GM12878 (cell line): ENCODE measurements around the gene KHDC1. TPM values are rescaled to one million over a fixed set of nuclear protein-coding genes. Genes with fewer than 3 reads are reported as not detected.
"Not testable (repeated sequence)": the region's sequence is repeated elsewhere in the genome, so short reads cannot be mapped to it uniquely, and the experiment has no call there.

Experiments used
- ATAC-seq: fragments of 200-7000 bp; cut with Tn5 transposase; 3 replicates; pipeline ENCODE4 v1.9.1; 2020; ENCODE audit warnings: mild to moderate bottlenecking, moderate library complexity
- BruUV-seq: library from RNA; stranded (reverse); fragments of 400-500 nt; replicated peaks from 2 replicates; lab custom pipeline; 2021; lab: Mats Ljungman, UMichigan
- CTCF ChIA-PET: fragments of 300-600 bp; sonication (Branson Sonifier 250); formaldehyde crosslinking; extraction: SDS; loops from one replicate; lab custom pipeline; 2021; ENCODE audit warnings: inconsistent platforms; lab: Yijun Ruan, JAX
- POLR2A ChIA-PET: fragments of 350-600 bp; formaldehyde crosslinking; extraction: SDS; loops from one replicate; lab custom pipeline; 2021; ENCODE audit warnings: inconsistent platforms; lab: Charles Lee
- RAD21 ChIA-PET: fragments of 300-600 bp; sonication (Branson Sonifier 250); formaldehyde crosslinking; loops from one replicate; lab custom pipeline; 2023; ENCODE audit warnings: antibody characterized with exemption; ENCODE audit not compliant: unreplicated experiment; lab: Charles Lee
- SMC1A ChIA-PET: fragments of 300-600 bp; sonication (Branson Sonifier 250); formaldehyde crosslinking; loops from one replicate; lab custom pipeline; 2023; ENCODE audit not compliant: unreplicated experiment, uncharacterized antibody; lab: Charles Lee
- DNase-seq: peaks from one replicate; pipeline ENCODE4 v3.0.0-alpha.2; 2011; ENCODE audit warnings: low read depth, low spot score
- FAIRE-seq: peaks from 3 replicates; lab custom pipeline; 2011; peaks lifted over from hg19 to GRCh38; lab: Jason Lieb, UNC
- H2AFZ ChIP-seq: 2 replicates; pipeline ENCODE4 v1.6.0; 2011; ENCODE audit warnings: low read depth, low read length, control low read depth; ENCODE audit not compliant: control insufficient read depth
- H3K27ac ChIP-seq: 2 replicates; pipeline ENCODE4 v1.5.1; 2011; ENCODE audit warnings: control low read depth; ENCODE audit not compliant: control insufficient read depth, insufficient read depth
- H3K27me3 ChIP-seq, 2 experiments: replicated peaks in 1 of 2; 2 replicates each; pipeline versions ENCODE4 v1.6.0 to v1.6.1; 2011; ENCODE audit warnings: low read length in 1 of 2; ENCODE audit not compliant: control insufficient read depth in 2 of 2, insufficient read depth in 2 of 2
- H3K36me3 ChIP-seq, 2 experiments: 2 replicates each; pipeline ENCODE4 v1.5.1; 2011; ENCODE audit warnings: low read length in 1 of 2; ENCODE audit not compliant: control insufficient read depth in 2 of 2, insufficient read depth in 2 of 2
- H3K4me1 ChIP-seq: 2 replicates; pipeline ENCODE4 v1.6.1; 2011; ENCODE audit warnings: mild to moderate bottlenecking, low read length, moderate library complexity, mixed read lengths; ENCODE audit not compliant: control insufficient read depth, insufficient read depth
- H3K4me2 ChIP-seq: 2 replicates; pipeline ENCODE4 v1.6.0; 2011; ENCODE audit warnings: control low read depth; ENCODE audit not compliant: control insufficient read depth, insufficient read depth
- H3K4me3 ChIP-seq: fragments of 200-600 bp; sonication (generic); 2 replicates; pipeline ENCODE4 v1.5.1; 2016
- H3K79me2 ChIP-seq: 2 replicates; pipeline ENCODE4 v1.6.0; 2011; ENCODE audit warnings: low read length; ENCODE audit not compliant: control insufficient read depth, insufficient read depth
- H3K9ac ChIP-seq: 2 replicates; pipeline ENCODE4 v1.8.0; 2011; ENCODE audit warnings: low read length, control low read depth, mixed read lengths; ENCODE audit not compliant: control insufficient read depth, insufficient read depth
- H3K9me3 ChIP-seq: replicated peaks from 3 replicates; pipeline ENCODE4 v1.5.1; 2011; ENCODE audit warnings: mild to moderate bottlenecking, low read length; ENCODE audit not compliant: control insufficient read depth, insufficient read depth
- H4K20me1 ChIP-seq: 2 replicates; pipeline ENCODE4 v1.6.0; 2011; ENCODE audit not compliant: control insufficient read depth, insufficient read depth
- BRCA1 ChIP-seq: IDR thresholded peaks from 2 replicates; pipeline ENCODE4 v1.6.1; 2011; ENCODE audit warnings: low read depth, low read length, improper control_type of control experiment
- JUND ChIP-seq: IDR thresholded peaks from 2 replicates; pipeline ENCODE4 v1.6.1; 2012; ENCODE audit warnings: low read depth, mild to moderate bottlenecking, low read length, improper control_type of control experiment, moderate library complexity
- TARDBP ChIP-seq: IDR thresholded peaks from 2 replicates; pipeline ENCODE4 v1.6.1; 2016; ENCODE audit warnings: borderline replicate concordance
- TCF12 ChIP-seq: IDR thresholded peaks from 2 replicates; pipeline ENCODE4 v1.6.1; 2011; ENCODE audit warnings: low read depth, mild to moderate bottlenecking, low read length
- WRNIP1 ChIP-seq: IDR thresholded peaks from 2 replicates; pipeline ENCODE4 v1.6.1; 2011; ENCODE audit warnings: low read depth, low read length, improper control_type of control experiment, borderline replicate concordance
- ZBTB40 ChIP-seq: fragments of 450-650 bp; IDR thresholded peaks from 2 replicates; pipeline ENCODE4 v1.6.1; 2016; ENCODE audit warnings: mild to moderate bottlenecking, moderate library complexity, borderline replicate concordance
- WGBS: methylation state at CpG from one replicate; pipeline ENCODE4 v1.1.6; 2016; ENCODE audit warnings: low lambda C conversion rate; ENCODE audit not compliant: insufficient replicate concordance, insufficient coverage; ENCODE audit errors: missing lambda C conversion rate; 5-methylcytosine and 5-hydroxymethylcytosine counted together
- in situ Hi-C: fragments of 300-500 bp; cut with MboI; formaldehyde crosslinking; loops from 9 replicates; pipeline ENCODE4 v1.14.3; 2018; ENCODE audit warnings: mixed read lengths
- intact Hi-C: fragments of 100-400 bp; cut with micrococcal nuclease; formaldehyde crosslinking; loops from one replicate; pipeline ENCODE4 v1.14.2; 2022; ENCODE audit not compliant: unreplicated experiment
- polyA plus RNA-seq, 11 experiments: library from polyadenylated mRNA; depleted of rRNA in 4 of 11; unstranded in 6 of 11; stranded (reverse) in 5 of 11; fragments of >200 nt; fragmentation: Nextera tagmentation in 4 of 11; fragmentation: Illumina TruSeq in 1 of 11; extraction: Ambion mirVana in 4 of 11; extraction: Trizol in 1 of 11; gene quantifications; 1 replicate in 1 of 11; 2 replicates in 10 of 11; pipeline versions ENCODE4 v1.2.1 to v1.2.3, GENCODE V29; 2011 to 2016; ENCODE audit warnings: inconsistent platforms in 2 of 11, missing spikeins in 2 of 11, low read depth in 1 of 11
- total RNA-seq, 4 experiments: library from RNA; depleted of rRNA in 3 of 4; stranded (reverse); fragments of >200 nt in 3 of 4; fragmentation: Illumina TruSeq in 1 of 4; extraction: Trizol in 1 of 4; gene quantifications; 2 replicates each; pipeline versions ENCODE4 v1.2.1 to v1.2.3, GENCODE V29; 2013 to 2021
- TF ChIP-seq, protein P1 (sequence below): fragments of 450-650 bp; conservative IDR thresholded peaks from 2 replicates; pipeline ENCODE4 v1.6.1; 2017; ENCODE audit warnings: mild to moderate bottlenecking, moderate library complexity

Gene KHDC1
- total and polyA plus RNA-seq, 10 of the 15 experiments (the other 5 are each of a cell fraction or from before 2014, with no cell fraction given) = 3.3 to 8.7 (median 6.3) TPM

DNA sequence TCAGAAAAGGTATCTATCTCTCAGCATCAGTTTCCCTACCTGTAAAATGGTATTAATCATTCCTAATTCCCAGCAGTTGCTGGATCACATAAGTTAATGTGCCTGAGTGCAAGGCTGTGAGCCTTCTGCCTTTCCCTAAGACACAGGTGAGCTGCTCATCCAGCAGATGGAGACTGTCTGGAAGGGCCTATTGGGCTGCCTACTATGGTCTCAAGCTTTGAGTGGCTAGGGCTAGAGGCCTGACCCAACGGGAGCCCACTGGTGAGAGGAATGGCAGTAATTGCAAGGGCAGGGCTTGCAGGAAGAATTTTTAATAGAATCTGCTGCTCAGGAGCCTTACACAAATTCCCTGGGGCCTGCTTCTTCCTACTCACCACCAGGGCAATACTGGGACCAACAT, 4.3 kb downstream of the KHDC1 start:
- Histone ChIP-seq H2AFZ (no peak overlapping the region), H3K9ac (no peak overlapping the region), H4K20me1 (no peaks in the 10 kb centered on the region), H3K9me3 (no peaks in the 10 kb centered on the region), H3K36me3 (no peaks in the 10 kb centered on the region), H3K4me3 (no peak overlapping the region), H3K27me3 (no peaks in the 10 kb centered on the region), H3K4me2 (no peak overlapping the region), H3K4me1 (peaks cover 5% of the 10 kb centered on the region), H3K27ac (no peak overlapping the region), H3K79me2 (peaks cover 6% of the 10 kb centered on the region)
- in situ Hi-C loops (no loop called here), intact Hi-C loops (no loop called here)
- ChIA-PET CTCF (no interaction called here), SMC1A (interaction anchor here (1.4 kb wide), 1 partner anchor 27 kb away, joined by 3 read pairs; no protein-coding TSS in a partner anchor), POLR2A (interaction anchor here (1.4 kb wide), 1 partner anchor 414 kb away, joined by 4 read pairs; no protein-coding TSS in a partner anchor), RAD21 (no interaction called here)
- no peak for FAIRE-seq
- WGBS = 37% methylated on average over 1 of the region's 1 CpG
- TF ChIP-seq TARDBP (no peak), JUND (no peak), TCF12 (no peak), ZBTB40 (no peak), BRCA1 (no peak), WRNIP1 (no peak)
- TF ChIP-seq, protein P1, sequence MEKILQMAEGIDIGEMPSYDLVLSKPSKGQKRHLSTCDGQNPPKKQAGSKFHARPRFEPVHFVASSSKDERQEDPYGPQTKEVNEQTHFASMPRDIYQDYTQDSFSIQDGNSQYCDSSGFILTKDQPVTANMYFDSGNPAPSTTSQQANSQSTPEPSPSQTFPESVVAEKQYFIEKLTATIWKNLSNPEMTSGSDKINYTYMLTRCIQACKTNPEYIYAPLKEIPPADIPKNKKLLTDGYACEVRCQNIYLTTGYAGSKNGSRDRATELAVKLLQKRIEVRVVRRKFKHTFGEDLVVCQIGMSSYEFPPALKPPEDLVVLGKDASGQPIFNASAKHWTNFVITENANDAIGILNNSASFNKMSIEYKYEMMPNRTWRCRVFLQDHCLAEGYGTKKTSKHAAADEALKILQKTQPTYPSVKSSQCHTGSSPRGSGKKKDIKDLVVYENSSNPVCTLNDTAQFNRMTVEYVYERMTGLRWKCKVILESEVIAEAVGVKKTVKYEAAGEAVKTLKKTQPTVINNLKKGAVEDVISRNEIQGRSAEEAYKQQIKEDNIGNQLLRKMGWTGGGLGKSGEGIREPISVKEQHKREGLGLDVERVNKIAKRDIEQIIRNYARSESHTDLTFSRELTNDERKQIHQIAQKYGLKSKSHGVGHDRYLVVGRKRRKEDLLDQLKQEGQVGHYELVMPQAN = no peak
- BruUV-seq = no TSS peak
- ATAC-seq = no peak
- DNase-seq = no peak

DNA sequence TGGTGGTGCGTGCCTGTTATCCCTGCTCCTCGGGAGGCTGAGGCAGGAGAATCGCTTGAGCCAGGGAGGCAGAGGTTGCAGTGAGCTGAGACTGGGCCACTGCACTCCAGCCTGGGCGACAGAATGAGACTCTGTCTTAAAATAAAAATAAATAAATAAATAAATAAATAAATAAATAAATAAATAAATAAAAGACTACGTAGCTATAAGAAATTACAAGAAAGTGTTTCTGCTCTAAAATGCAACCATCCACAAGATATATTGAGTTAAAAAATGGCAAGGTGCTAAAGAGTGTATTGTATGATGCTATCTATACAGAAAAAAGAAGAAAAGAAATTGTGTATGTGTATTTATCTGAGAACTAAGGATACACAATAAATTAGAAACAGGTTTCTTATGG, 8.7 kb downstream of the KHDC1 start:
- BruUV-seq, H3K9ac ChIP-seq, H3K4me3 ChIP-seq, DNase-seq, H2AFZ ChIP-seq, RAD21 ChIA-PET, intact Hi-C loops, H4K20me1 ChIP-seq, POLR2A ChIA-PET, in situ Hi-C loops, ATAC-seq, H3K9me3 ChIP-seq, H3K79me2 ChIP-seq, H3K4me2 ChIP-seq, FAIRE-seq, H3K4me1 ChIP-seq, H3K36me3 ChIP-seq, H3K27ac ChIP-seq, H3K27me3 ChIP-seq: not testable (repeated sequence)
- ChIA-PET SMC1A (interaction anchor here (0.6 kb wide), 1 partner anchor 464 kb away, joined by 3 read pairs; no protein-coding TSS in a partner anchor), CTCF (interaction anchor here (0.6 to 1.0 kb wide), 2 partner anchors 12 to 530 kb away, joined by 3 to 5 read pairs; no protein-coding TSS in a partner anchor)
- 87% methylated on average over 5 of the region's 5 CpGs for WGBS
